Colonic mucosa (tissue), 4 donors: Measurements from ENCODE around the gene SUPT5H. TPM values are rescaled to one million over a fixed set of nuclear protein-coding genes. Genes with fewer than 3 reads are reported as not detected.

Source experiments
- DNase-seq: peaks from one replicate; pipeline ENCODE4 v3.0.0-alpha.2; 2020
- H3K27ac ChIP-seq: fragments of 200-600 bp; one replicate; pipeline ENCODE4 v1.8.0; 2021
- H3K27me3 ChIP-seq: fragments of 200-600 bp; one replicate; pipeline ENCODE4 v1.8.0; 2021
- H3K36me3 ChIP-seq: fragments of 200-600 bp; one replicate; pipeline ENCODE4 v1.8.0; 2021
- H3K4me1 ChIP-seq: fragments of 200-600 bp; one replicate; pipeline ENCODE4 v1.8.0; 2021; ENCODE audit warnings: mild to moderate bottlenecking
- H3K4me3 ChIP-seq: fragments of 200-600 bp; one replicate; pipeline ENCODE4 v1.8.0; 2021
- H3K9ac ChIP-seq, 2 donors: one replicate each; pipeline ENCODE4 v1.7.0; 2013; ENCODE audit warnings: control low read depth in 2 of 2, low read depth in 2 of 2, low read length in 2 of 2
- H3K9me3 ChIP-seq: fragments of 200-600 bp; one replicate; pipeline ENCODE4 v1.8.0; 2021
- CTCF ChIP-seq: fragments of 200-600 bp; IDR thresholded peaks from one replicate; pipeline ENCODE4 v1.8.0; 2022; ENCODE audit warnings: antibody characterized with exemption, mild to moderate bottlenecking
- intact Hi-C: fragments of 100-400 bp; cut with DNase I; formaldehyde crosslinking; loops from one replicate; pipeline ENCODE4 v1.14.1; 2022
- total RNA-seq, 2 donors: library from RNA; stranded (reverse); fragmentation: NEBNext Ultra II Directional in 1 of 2; extraction: Animal tissue kit (Norgen Biotek cat#: 25700) in 1 of 2; gene quantifications; one replicate each; pipeline ENCODE4 v1.2.1, GENCODE V29; 2021
- donor health status: healthy.
- donor health status: DM: no; HTN: no; CAD: no.
- donor health status: DM: no; HTN: no; CAD: no.

SUPT5H gene
- total RNA-seq, 2 donors from 2014 or later: 76.6 to 123 TPM

DNA sequence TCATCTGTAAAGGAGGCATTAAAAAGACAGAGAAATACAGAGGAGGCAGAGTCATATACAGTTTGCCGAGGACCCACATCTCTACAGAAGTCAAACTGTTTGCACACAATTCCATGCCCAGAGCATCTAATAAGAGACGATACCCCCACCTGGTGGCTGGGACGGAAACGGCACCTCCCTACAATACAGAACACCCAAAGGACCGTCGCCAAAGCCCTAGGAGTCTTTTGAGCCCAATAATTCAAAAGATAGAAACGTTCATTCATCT lies 33.6 kb upstream of the SUPT5H start:
- peaks cover 15% of the 10 kb centered on the region for H3K27me3 ChIP-seq
- DNase-seq: peak; percentile 97
- H3K9me3 ChIP-seq: no peaks in the 10 kb centered on the region
- peak; percentile 93 for TF ChIP-seq CTCF
- no peak overlapping the region for H3K4me3 ChIP-seq
- peaks cover 13% of the 10 kb centered on the region for H3K4me1 ChIP-seq
- intact Hi-C loops: no loop called here
- H3K27ac ChIP-seq: peak overlapping the region; percentile 100
- peaks cover 10% of the 10 kb centered on the region for H3K36me3 ChIP-seq
- H3K9ac ChIP-seq: peak overlapping the region in 1 of 2 donors; percentile 98

GRCh38 chr19:39412100-39412866 lies 33.1 kb upstream of the SUPT5H start, which contains the start of gene PLEKHG2:
TSS of gene PLEKHG2 (plus strand) at chr19:39412669. CDS start at chr19:39414087, 1,418 bp downstream.
- Histone ChIP-seq H3K27me3 (peaks cover 15% of the 10 kb centered on the region), H3K4me1 (peaks cover 13% of the 10 kb centered on the region), H3K4me3 (peak within 1 kb of the TSS; percentile 59), H3K9ac (peak within 1 kb of the TSS; percentile 88 to 98), H3K27ac (peak within 1 kb of the TSS; percentile 100), H3K9me3 (no peaks in the 10 kb centered on the region), H3K36me3 (peaks cover 10% of the 10 kb centered on the region)
- DNase-seq: peak; percentile 95
- TF ChIP-seq CTCF: peak; percentile 82
- intact Hi-C loops: no loop called here

DNA sequence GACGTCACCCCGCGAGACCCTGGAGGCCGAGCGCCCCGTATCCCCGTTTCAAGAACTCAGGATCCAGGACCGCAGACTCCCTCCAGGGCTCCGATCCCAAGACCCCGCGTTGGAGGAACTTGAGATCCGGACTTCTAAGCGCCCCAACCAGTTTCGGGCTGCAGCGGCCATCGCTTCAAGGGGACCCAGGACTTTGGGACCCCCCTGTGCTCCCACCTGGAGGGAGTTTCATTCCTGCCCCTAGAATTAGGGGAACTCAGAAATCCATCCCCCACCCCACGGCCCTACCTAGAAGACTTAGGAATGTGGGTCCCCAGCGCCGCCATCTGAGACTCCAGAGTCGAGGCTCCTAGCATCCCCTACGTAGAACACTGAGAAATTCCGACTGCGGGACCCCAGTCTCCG lies 32.5 kb upstream of the SUPT5H start:
- peaks cover 5% of the 10 kb centered on the region for H3K36me3 ChIP-seq
- peak overlapping the region; percentile 59 for H3K4me3 ChIP-seq
- DNase-seq: no peak
- peak overlapping the region; percentile 89 for H3K27ac ChIP-seq
- peak overlapping the region; percentile 67 to 81 for H3K9ac ChIP-seq
- intact Hi-C loops: no loop called here
- peak; percentile 11 for TF ChIP-seq CTCF
- peaks cover 15% of the 10 kb centered on the region for H3K27me3 ChIP-seq
- no peaks in the 10 kb centered on the region for H3K9me3 ChIP-seq
- peaks cover 13% of the 10 kb centered on the region for H3K4me1 ChIP-seq

DNA sequence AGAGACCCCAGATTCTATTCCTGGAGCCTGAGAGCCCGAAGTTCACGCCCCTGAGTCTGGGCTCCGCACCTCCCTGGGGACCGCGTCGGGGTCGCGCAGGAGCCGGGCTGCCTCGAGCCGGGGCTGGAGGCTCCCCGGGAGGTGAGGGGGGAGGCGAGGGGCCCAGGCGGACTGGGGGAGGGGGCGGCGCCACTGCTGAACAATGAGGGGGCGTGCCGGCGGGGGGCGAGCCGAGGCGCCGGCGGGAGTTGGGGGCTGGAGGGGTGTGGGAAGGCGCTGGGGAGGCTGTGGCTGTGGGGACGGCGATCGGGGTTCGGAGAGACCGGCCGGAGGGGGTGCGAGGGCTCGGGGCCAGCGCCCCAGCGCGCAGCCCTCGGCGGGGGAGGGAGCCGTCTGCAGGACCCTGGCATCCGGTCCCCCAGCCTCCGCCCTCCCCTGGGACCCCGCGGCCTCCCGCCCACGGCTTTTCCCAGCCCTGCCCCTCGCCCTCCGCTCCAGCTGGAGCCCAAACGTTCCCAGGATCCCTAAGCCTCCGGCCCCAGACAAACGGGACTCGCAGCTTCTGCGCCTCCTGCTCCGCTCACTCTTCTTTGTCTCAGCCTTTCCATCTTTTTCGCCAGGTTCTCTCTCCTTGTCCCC lies 32.0 kb upstream of the SUPT5H start:
- DNase-seq: peak; percentile 56
- intact Hi-C loops: no loop called here
- H3K4me1 ChIP-seq: peaks cover 13% of the 10 kb centered on the region
- H3K9ac ChIP-seq: peak overlapping the region; percentile 67 to 81
- peaks cover under 1% of the 10 kb centered on the region for H3K36me3 ChIP-seq
- peak overlapping the region; percentile 59 for H3K4me3 ChIP-seq
- peaks cover 15% of the 10 kb centered on the region for H3K27me3 ChIP-seq
- TF ChIP-seq CTCF: no peak
- H3K27ac ChIP-seq: peak overlapping the region; percentile 89
- no peaks in the 10 kb centered on the region for H3K9me3 ChIP-seq

- peak overlapping the region; percentile 58 to 67 for H3K9ac ChIP-seq
- DNase-seq: peak; percentile 43
Observed at GRCh38 chr19:39413911-39414608, 31.3 kb upstream of the SUPT5H start.

More at GRCh38 chr19:39413911-39414608, 31.3 kb upstream of the SUPT5H start:
- H3K9me3 ChIP-seq: no peaks in the 10 kb centered on the region
- peak overlapping the region; percentile 89 for H3K27ac ChIP-seq
- H3K36me3 ChIP-seq: no peaks in the 10 kb centered on the region
- intact Hi-C loops: no loop called here
- peaks cover 13% of the 10 kb centered on the region for H3K4me1 ChIP-seq
- peaks cover 15% of the 10 kb centered on the region for H3K27me3 ChIP-seq
- H3K4me3 ChIP-seq: peak overlapping the region; percentile 59
- TF ChIP-seq CTCF: no peak
